Left lung (tissue), 10 donors: ENCODE measurements around the gene SYNGR4. TPM values are rescaled to one million over a fixed set of nuclear protein-coding genes. Genes with fewer than 3 reads are reported as not detected.

Experiments
- ATAC-seq: fragments of 200-7000 bp; cut with Tn5 transposase; one replicate; pipeline ENCODE4 v1.9.1; 2020; ENCODE audit warnings: moderate library complexity
- DNase-seq, 4 donors: peaks; one replicate each; pipeline ENCODE4 v3.0.0-alpha.2; 2013 to 2020
- H3K27ac ChIP-seq, 2 donors: fragments of 200-600 bp; sonication (generic) in 1 of 2; one replicate each; pipeline versions ENCODE4 v1.5.0 to v1.8.0; 2020 to 2021
- H3K27me3 ChIP-seq, 2 donors: fragments of 200-600 bp; sonication (generic) in 1 of 2; one replicate each; pipeline versions ENCODE4 v1.5.0 to v1.8.0; 2020 to 2021
- H3K36me3 ChIP-seq, 2 donors: fragments of 200-600 bp; sonication (generic) in 1 of 2; one replicate each; pipeline versions ENCODE4 v1.5.0 to v1.8.0; 2020 to 2021
- H3K4me1 ChIP-seq, 2 donors: fragments of 200-600 bp; one replicate each; pipeline ENCODE4 v1.8.0; 2021
- H3K4me3 ChIP-seq, 2 donors: fragments of 200-600 bp; sonication (generic) in 1 of 2; one replicate each; pipeline versions ENCODE4 v1.5.0 to v1.8.0; 2020 to 2021; ENCODE audit warnings: mild to moderate bottlenecking in 1 of 2
- H3K9me3 ChIP-seq, 2 donors: fragments of 200-600 bp; sonication (generic) in 1 of 2; one replicate each; pipeline versions ENCODE4 v1.5.0 to v1.8.0; 2020 to 2021
- intact Hi-C, 2 donors: fragments of 100-400 bp; cut with DNase I; formaldehyde crosslinking; loops; one replicate each; pipeline versions ENCODE4 v1.11.2 to v1.14.2; 2022
- polyA plus RNA-seq, 6 donors: library from polyadenylated mRNA; unstranded; fragments of 120-200 nt; gene quantifications; one replicate each; pipeline ENCODE4 v1.2.1, GENCODE V29; 2013; ENCODE audit not compliant: insufficient read length in 6 of 6
- total RNA-seq, 2 donors: library from RNA; stranded (reverse); fragmentation: NEBNext Ultra II Directional; extraction: Animal tissue kit (Norgen Biotek cat#: 25700); gene quantifications; one replicate each; pipeline ENCODE4 v1.2.1, GENCODE V29; 2021
- TF ChIP-seq, protein P1 (sequence below), 2 donors: fragments of 200-600 bp; sonication (generic) in 1 of 2; IDR thresholded peaks; one replicate each; pipeline versions ENCODE4 v1.5.0 to v1.8.0; 2021; ENCODE audit warnings: antibody characterized with exemption in 2 of 2
- donor health status: DM: no; HTN: yes; CAD: no.
- donor health status: DM: no; HTN: no; CAD: no.

Gene SYNGR4
- total and polyA plus RNA-seq, 8 donors = 0.14 to 0.65 TPM; not detected in 6

GRCh38 chr19:48348045-48348444 lies 16.1 kb upstream of the SYNGR4 start:
- peaks cover 0 to 3% of the 10 kb centered on the region in 2 donors for H3K4me1 ChIP-seq
- DNase-seq = no peak
- H3K27ac ChIP-seq = no peak overlapping the region
- no peaks in the 10 kb centered on the region for H3K9me3 ChIP-seq
- ATAC-seq = no peak
- TF ChIP-seq, protein P1, sequence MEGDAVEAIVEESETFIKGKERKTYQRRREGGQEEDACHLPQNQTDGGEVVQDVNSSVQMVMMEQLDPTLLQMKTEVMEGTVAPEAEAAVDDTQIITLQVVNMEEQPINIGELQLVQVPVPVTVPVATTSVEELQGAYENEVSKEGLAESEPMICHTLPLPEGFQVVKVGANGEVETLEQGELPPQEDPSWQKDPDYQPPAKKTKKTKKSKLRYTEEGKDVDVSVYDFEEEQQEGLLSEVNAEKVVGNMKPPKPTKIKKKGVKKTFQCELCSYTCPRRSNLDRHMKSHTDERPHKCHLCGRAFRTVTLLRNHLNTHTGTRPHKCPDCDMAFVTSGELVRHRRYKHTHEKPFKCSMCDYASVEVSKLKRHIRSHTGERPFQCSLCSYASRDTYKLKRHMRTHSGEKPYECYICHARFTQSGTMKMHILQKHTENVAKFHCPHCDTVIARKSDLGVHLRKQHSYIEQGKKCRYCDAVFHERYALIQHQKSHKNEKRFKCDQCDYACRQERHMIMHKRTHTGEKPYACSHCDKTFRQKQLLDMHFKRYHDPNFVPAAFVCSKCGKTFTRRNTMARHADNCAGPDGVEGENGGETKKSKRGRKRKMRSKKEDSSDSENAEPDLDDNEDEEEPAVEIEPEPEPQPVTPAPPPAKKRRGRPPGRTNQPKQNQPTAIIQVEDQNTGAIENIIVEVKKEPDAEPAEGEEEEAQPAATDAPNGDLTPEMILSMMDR (IDR thresholded peaks at IDR 0.05) = no peak
- intact Hi-C loops = no loop called here
- no peak overlapping the region for H3K4me3 ChIP-seq
- no peaks in the 10 kb centered on the region for H3K36me3 ChIP-seq
- H3K27me3 ChIP-seq = no peaks in the 10 kb centered on the region

GRCh38 chr19:48348737-48349136 lies 15.4 kb upstream of the SYNGR4 start:
- Histone ChIP-seq H3K27me3 (no peaks in the 10 kb centered on the region), H3K27ac (no peak overlapping the region), H3K4me1 (no peaks in the 10 kb centered on the region), H3K9me3 (no peaks in the 10 kb centered on the region), H3K36me3 (no peaks in the 10 kb centered on the region), H3K4me3 (no peak overlapping the region)
- no peak for ATAC-seq
- TF ChIP-seq, protein P1 (IDR thresholded peaks at IDR 0.05) = no peak
- intact Hi-C loops = no loop called here
- DNase-seq = no peak

DNA sequence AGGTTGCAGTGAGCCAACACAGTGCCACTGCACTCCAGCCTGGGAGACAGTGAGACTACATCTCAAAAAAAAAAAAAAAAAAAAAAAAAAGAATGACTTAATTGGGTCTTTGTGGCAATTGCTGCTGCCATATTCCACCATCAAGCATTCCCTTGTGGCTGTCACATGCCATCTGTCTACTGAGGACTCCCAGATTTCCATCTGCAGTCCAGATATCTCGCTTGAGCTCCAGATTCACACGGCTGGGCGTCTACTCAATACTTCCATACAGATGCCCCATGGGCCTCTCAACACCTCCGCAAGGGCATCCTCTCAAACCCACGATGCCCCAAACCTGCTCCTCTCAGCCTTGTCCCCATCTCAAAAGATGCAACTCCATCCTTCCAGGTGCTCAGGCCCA lies 13.3 kb upstream of the SYNGR4 start:
- no peak for DNase-seq
- H3K9me3 ChIP-seq = no peaks in the 10 kb centered on the region
- no peak overlapping the region for H3K27ac ChIP-seq
- no peaks in the 10 kb centered on the region for H3K4me1 ChIP-seq
- TF ChIP-seq, protein P1 (IDR thresholded peaks at IDR 0.05) = no peak
- H3K36me3 ChIP-seq = no peaks in the 10 kb centered on the region
- intact Hi-C loops = no loop called here
- ATAC-seq = no peak
- H3K4me3 ChIP-seq = no peak overlapping the region
- no peaks in the 10 kb centered on the region for H3K27me3 ChIP-seq

- TF ChIP-seq, protein P1 (IDR thresholded peaks at IDR 0.05) = peak; percentile 72 to 92
- ATAC-seq (peak; percentile 94), DNase-seq (peak in 3 of 4 donors; percentile 58 to 95 (median 72))
- Histone ChIP-seq H3K27ac (no peak overlapping the region), H3K36me3 (no peaks in the 10 kb centered on the region), H3K9me3 (no peaks in the 10 kb centered on the region), H3K27me3 (no peaks in the 10 kb centered on the region), H3K4me3 (no peak overlapping the region), H3K4me1 (no peaks in the 10 kb centered on the region)
- intact Hi-C loops = no loop called here
Measured at GRCh38 chr19:48351341-48351752, 12.8 kb upstream of the SYNGR4 start.

DNA sequence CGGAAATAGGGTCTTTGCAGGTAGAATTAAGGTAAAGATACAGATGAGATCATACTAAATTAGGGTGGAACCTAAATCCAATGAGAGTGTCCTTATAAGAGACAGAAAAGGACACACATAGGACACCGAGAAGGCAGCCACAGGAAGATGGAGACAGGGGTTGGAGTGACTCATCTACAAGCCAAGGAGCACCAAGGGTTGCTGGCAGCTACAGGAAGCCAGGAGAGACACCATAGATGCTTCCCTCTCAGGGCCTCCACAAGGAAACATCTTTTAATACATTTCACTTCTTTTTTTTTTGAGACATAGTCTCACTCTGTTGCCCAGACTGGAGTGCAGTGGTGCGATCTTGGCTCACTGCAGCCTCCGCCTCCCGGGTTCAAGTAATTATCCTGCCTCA lies 10.5 kb upstream of the SYNGR4 start:
- no peak for DNase-seq
- H3K4me1 ChIP-seq = no peaks in the 10 kb centered on the region
- ATAC-seq = no peak

More for the DNA sequence above, 10.5 kb upstream of the SYNGR4 start:
- H3K4me3 ChIP-seq = no peak overlapping the region
- no peaks in the 10 kb centered on the region for H3K9me3 ChIP-seq
- intact Hi-C loops = no loop called here
- H3K27me3 ChIP-seq = no peaks in the 10 kb centered on the region
- no peaks in the 10 kb centered on the region for H3K36me3 ChIP-seq
- no peak overlapping the region for H3K27ac ChIP-seq
- TF ChIP-seq, protein P1 (IDR thresholded peaks at IDR 0.05) = no peak
